Bronchial epithelial cell (primary cell): ENCODE results near the gene CBFA2T3. TPM values are rescaled to one million over a fixed set of nuclear protein-coding genes. Genes with fewer than 3 reads are reported as not detected.
A peak's percentile ranks its signal among the peaks of the same experiment; 100 is the strongest.

Source experiments
- DNase-seq: peaks from one replicate; pipeline ENCODE4 v3.0.0-alpha.2; 2010; ENCODE audit warnings: low read depth
- FAIRE-seq: peaks from 2 replicates; lab custom pipeline; 2011; peaks lifted over from hg19 to GRCh38; lab: Jason Lieb, UNC
- H3K27me3 ChIP-seq: 2 replicates; pipeline ENCODE4 v1.5.1; 2011; ENCODE audit warnings: low read length; ENCODE audit not compliant: control insufficient read depth, insufficient read depth
- H3K36me3 ChIP-seq: 2 replicates; pipeline ENCODE4 v1.5.1; 2011; ENCODE audit warnings: low read length; ENCODE audit not compliant: control insufficient read depth, insufficient read depth
- H3K4me3 ChIP-seq: 2 replicates; pipeline ENCODE4 v1.5.1; 2011; ENCODE audit warnings: mild to moderate bottlenecking, low read depth, low read length, control low read depth
- total RNA-seq: library from RNA; depleted of rRNA; stranded (reverse); fragments of >200 nt; gene quantifications from 2 replicates; pipeline ENCODE4 v1.2.1, GENCODE V29; 2014
- TF ChIP-seq, protein P1 (sequence below): IDR thresholded peaks from 2 replicates; pipeline ENCODE4 v1.5.1; 2011; ENCODE audit warnings: mild to moderate bottlenecking, moderate library complexity, low read length, control low read depth, inconsistent platforms; ENCODE audit not compliant: insufficient read depth, severe bottlenecking

The CBFA2T3 gene
- total RNA-seq, 1 donor from 2014 or later = 0.26 TPM

DNA sequence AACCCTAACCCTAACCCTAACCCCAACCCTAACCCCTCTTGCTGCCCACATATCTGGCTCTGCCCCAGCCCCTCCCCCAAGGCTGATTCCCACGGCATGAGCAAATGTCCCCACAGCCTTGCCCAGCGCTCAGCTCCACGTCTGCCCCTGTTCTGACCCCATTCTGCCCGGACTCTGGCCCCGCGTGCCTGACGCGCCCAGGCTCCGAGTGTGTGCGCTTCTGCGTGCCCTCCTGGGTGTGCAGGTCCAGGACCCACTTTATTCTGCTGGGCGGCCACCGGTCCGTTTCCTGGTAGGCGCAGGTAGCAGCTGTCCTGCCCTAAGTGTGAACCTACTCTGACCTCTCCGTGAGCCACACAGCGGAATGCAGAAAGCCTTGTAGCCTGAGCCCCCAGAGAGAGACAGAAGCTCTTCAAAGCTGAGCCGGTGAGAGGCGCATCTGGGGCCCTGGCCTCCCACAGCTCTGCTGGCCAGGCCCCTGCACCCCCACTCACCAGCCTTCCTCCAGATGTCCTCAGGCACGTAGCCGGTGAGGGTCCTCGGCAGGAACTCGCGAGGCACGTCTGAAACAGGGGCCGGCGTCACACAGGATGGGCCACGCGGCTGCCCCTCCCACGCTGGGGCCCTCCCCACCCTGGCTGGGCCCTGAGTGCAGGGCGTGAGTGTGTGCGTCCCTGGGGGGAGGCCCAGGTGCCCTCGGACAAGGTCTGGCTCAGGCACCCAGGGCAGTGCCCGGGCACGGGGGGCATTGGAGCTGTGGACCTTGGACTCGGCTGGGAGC lies 96.6 kb downstream of the CBFA2T3 start:
- FAIRE-seq (no peak), DNase-seq (no peak)
- Histone ChIP-seq H3K4me3 (peak overlapping the region; percentile 27), H3K36me3 (no peaks in the 10 kb centered on the region), H3K27me3 (peaks cover 4% of the 10 kb centered on the region)
- TF ChIP-seq, protein P1, sequence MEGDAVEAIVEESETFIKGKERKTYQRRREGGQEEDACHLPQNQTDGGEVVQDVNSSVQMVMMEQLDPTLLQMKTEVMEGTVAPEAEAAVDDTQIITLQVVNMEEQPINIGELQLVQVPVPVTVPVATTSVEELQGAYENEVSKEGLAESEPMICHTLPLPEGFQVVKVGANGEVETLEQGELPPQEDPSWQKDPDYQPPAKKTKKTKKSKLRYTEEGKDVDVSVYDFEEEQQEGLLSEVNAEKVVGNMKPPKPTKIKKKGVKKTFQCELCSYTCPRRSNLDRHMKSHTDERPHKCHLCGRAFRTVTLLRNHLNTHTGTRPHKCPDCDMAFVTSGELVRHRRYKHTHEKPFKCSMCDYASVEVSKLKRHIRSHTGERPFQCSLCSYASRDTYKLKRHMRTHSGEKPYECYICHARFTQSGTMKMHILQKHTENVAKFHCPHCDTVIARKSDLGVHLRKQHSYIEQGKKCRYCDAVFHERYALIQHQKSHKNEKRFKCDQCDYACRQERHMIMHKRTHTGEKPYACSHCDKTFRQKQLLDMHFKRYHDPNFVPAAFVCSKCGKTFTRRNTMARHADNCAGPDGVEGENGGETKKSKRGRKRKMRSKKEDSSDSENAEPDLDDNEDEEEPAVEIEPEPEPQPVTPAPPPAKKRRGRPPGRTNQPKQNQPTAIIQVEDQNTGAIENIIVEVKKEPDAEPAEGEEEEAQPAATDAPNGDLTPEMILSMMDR = no peak

- H3K27me3 ChIP-seq = peaks cover 4% of the 10 kb centered on the region
- no peak overlapping the region for H3K4me3 ChIP-seq
- FAIRE-seq = no peak
- TF ChIP-seq, protein P1 = no peak
- no peak for DNase-seq
- H3K36me3 ChIP-seq = no peaks in the 10 kb centered on the region
Observed at GRCh38 chr16:88879788-88880055, 97.3 kb downstream of the CBFA2T3 start.

GRCh38 chr16:88878967-88879787 lies 97.8 kb downstream of the CBFA2T3 start:
- DNase-seq (peak; percentile 86), FAIRE-seq (peak; percentile 97)
- no peak overlapping the region for H3K4me3 ChIP-seq
- peaks cover 4% of the 10 kb centered on the region for H3K27me3 ChIP-seq
- no peaks in the 10 kb centered on the region for H3K36me3 ChIP-seq
- TF ChIP-seq, protein P1 = no peak

GRCh38 chr16:88878356-88878755 lies 98.7 kb downstream of the CBFA2T3 start:
- FAIRE-seq = no peak
- H3K27me3 ChIP-seq = peaks cover 4% of the 10 kb centered on the region
- H3K36me3 ChIP-seq = no peaks in the 10 kb centered on the region
- TF ChIP-seq, protein P1 = no peak
- DNase-seq = no peak
- no peak overlapping the region for H3K4me3 ChIP-seq

DNA sequence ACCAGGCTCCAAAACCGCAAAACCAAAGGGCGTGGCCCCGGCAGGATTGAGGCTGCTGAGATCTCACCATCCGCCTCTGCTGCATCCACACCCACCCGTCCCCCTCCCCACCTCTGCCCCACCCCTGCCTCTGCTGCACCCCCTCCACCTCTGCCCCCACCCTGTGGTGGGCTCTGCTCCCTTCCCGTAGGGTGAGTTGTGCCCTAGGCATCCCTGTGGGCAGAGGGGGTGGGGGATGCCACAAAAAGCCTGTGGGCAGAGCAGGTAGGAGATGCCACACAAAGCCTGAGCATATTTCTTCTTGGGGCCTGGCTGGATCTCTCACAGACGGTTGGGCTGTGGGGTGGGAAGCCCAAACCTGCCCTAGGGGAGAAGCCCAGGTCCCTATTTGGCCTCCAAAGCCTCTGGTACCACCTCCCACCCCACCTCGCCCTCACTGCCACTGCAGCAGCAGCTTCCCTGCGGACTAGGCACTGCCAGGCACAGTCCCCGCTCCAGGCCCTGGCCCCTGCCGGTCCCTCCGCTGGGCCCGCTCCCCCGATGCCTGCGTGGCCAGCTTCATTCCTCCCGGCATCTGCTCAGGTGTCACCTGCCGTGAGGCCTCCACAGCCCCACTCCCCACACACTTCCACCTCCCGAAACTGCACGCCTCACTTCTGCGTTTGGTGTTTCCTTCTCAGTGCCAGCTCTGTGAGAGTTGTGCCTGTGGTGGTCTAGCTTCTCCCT lies 99.3 kb downstream of the CBFA2T3 start:
- Histone ChIP-seq H3K4me3 (no peak overlapping the region), H3K36me3 (no peaks in the 10 kb centered on the region), H3K27me3 (peaks cover 7% of the 10 kb centered on the region)
- TF ChIP-seq, protein P1 = no peak
- no peak for FAIRE-seq
- DNase-seq = no peak
